AG04450 (cell line): ENCODE data around the gene RAP2B. TPM values are rescaled to one million over a fixed set of nuclear protein-coding genes. Genes with fewer than 3 reads are reported as not detected.

Source experiments
- CTCF ChIA-PET: fragments of 300-600, 350-600 bp; formaldehyde crosslinking; extraction: SDS; loops from one replicate; lab custom pipeline; 2022; ENCODE audit warnings: antibody characterized with exemption, inconsistent platforms; lab: Charles Lee
- POLR2A ChIA-PET: fragments of 350-600 bp; formaldehyde crosslinking; extraction: SDS; loops from one replicate; lab custom pipeline; 2021; ENCODE audit warnings: antibody characterized with exemption, inconsistent platforms; lab: Yijun Ruan, JAX
- DNase-seq: peaks from one replicate; pipeline ENCODE4 v3.0.0-alpha.2; 2011; ENCODE audit warnings: low read depth, low spot score
- H3K27ac ChIP-seq: one replicate; pipeline ENCODE4 v1.5.1; 2012; ENCODE audit warnings: low read depth, low read length, control low read depth
- H3K27me3 ChIP-seq: one replicate; pipeline ENCODE4 v1.6.0; 2012; ENCODE audit warnings: low read length; ENCODE audit not compliant: control insufficient read depth, insufficient read depth
- H3K4me3 ChIP-seq: 2 replicates; pipeline ENCODE4 v1.5.1; 2011; ENCODE audit warnings: mild to moderate bottlenecking, low read depth, low read length, control low read depth
- H3K9me3 ChIP-seq: 2 replicates; pipeline ENCODE4 v1.5.1; 2012; ENCODE audit warnings: low read length; ENCODE audit not compliant: control insufficient read depth, insufficient read depth
- polyA plus RNA-seq: library from polyadenylated mRNA; depleted of rRNA; stranded (reverse); fragments of >200 nt; gene quantifications from 2 replicates; pipeline ENCODE4 v1.2.3, GENCODE V29; 2011
- TF ChIP-seq, protein P1 (sequence below): IDR thresholded peaks from 2 replicates; pipeline ENCODE4 v1.5.1; 2011; ENCODE audit warnings: low read depth, low read length, control low read depth, inconsistent platforms

Gene RAP2B
- polyA plus RNA-seq, 1 experiment = 8.8 TPM

- no peaks in the 10 kb centered on the region for H3K9me3 ChIP-seq
- TF ChIP-seq, protein P1, sequence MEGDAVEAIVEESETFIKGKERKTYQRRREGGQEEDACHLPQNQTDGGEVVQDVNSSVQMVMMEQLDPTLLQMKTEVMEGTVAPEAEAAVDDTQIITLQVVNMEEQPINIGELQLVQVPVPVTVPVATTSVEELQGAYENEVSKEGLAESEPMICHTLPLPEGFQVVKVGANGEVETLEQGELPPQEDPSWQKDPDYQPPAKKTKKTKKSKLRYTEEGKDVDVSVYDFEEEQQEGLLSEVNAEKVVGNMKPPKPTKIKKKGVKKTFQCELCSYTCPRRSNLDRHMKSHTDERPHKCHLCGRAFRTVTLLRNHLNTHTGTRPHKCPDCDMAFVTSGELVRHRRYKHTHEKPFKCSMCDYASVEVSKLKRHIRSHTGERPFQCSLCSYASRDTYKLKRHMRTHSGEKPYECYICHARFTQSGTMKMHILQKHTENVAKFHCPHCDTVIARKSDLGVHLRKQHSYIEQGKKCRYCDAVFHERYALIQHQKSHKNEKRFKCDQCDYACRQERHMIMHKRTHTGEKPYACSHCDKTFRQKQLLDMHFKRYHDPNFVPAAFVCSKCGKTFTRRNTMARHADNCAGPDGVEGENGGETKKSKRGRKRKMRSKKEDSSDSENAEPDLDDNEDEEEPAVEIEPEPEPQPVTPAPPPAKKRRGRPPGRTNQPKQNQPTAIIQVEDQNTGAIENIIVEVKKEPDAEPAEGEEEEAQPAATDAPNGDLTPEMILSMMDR = no peak
- POLR2A ChIA-PET = no interaction called here
- CTCF ChIA-PET = no interaction called here
- no peak for DNase-seq
- H3K27me3 ChIP-seq = no peaks in the 10 kb centered on the region
- no peak overlapping the region for H3K4me3 ChIP-seq
- no peak overlapping the region for H3K27ac ChIP-seq
These were observed 54.9 kb downstream of the RAP2B start for GRCh38 chr3:153216928-153217327.

DNA sequence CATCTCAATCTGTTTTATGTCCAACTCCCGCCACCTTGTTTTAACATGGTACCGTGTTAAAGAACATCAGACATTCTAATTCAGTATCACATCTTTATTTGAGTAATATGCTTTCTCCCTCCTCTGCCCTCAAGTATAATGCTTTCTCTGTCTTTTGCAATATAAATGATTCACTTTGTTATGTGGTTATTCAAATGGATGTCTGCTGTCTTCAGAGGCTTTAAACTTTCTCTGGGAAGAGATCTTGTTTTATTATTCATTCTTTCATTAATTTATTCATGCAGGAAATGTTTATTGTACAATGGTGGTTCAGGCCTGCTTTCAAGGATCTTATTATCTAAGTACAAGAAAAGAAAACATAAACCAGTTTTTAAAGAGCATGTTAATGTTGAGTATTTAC lies 57.1 kb downstream of the RAP2B start:
- CTCF ChIA-PET = no interaction called here
- POLR2A ChIA-PET = no interaction called here

More for the DNA sequence above, 57.1 kb downstream of the RAP2B start:
- TF ChIP-seq, protein P1 = no peak
- Histone ChIP-seq H3K4me3 (no peak overlapping the region), H3K9me3 (no peaks in the 10 kb centered on the region), H3K27ac (no peak overlapping the region), H3K27me3 (no peaks in the 10 kb centered on the region)
- no peak for DNase-seq
